Fibroblast of lung (primary cell): Measurements from ENCODE around the gene S100Z. TPM values are rescaled to one million over a fixed set of nuclear protein-coding genes. Genes with fewer than 3 reads are reported as not detected.
A peak's percentile ranks its signal among the peaks of the same experiment; 100 is the strongest.

Experiments
- DNase-seq, 2 donors: peaks; one replicate each; pipeline versions ENCODE4 v3.0.0 to v3.0.0-alpha.2; 2010; ENCODE audit warnings: low read depth in 2 of 2
- H2AFZ ChIP-seq: 2 replicates; pipeline ENCODE4 v1.5.1; 2012; ENCODE audit warnings: low read length, control low read depth, inconsistent platforms
- H3K27ac ChIP-seq: 2 replicates; pipeline ENCODE4 v1.5.1; 2011; ENCODE audit warnings: low read length, control low read depth; ENCODE audit not compliant: insufficient read depth
- H3K27me3 ChIP-seq: 2 replicates; pipeline ENCODE4 v1.5.1; 2011; ENCODE audit warnings: mild to moderate bottlenecking, low read length; ENCODE audit not compliant: control insufficient read depth, insufficient read depth
- H3K36me3 ChIP-seq: 2 replicates; pipeline ENCODE4 v1.5.1; 2011; ENCODE audit warnings: low read length; ENCODE audit not compliant: control insufficient read depth, insufficient read depth
- H3K4me1 ChIP-seq: 2 replicates; pipeline ENCODE4 v1.5.1; 2011; ENCODE audit warnings: low read length; ENCODE audit not compliant: control insufficient read depth, insufficient read depth; ENCODE audit errors: extremely low read depth
- H3K4me2 ChIP-seq: 2 replicates; pipeline ENCODE4 v1.5.1; 2011; ENCODE audit warnings: low read length, control low read depth; ENCODE audit not compliant: insufficient read depth; ENCODE audit errors: extremely low read depth
- H3K4me3 ChIP-seq, 4 experiments: fragments of 200-600 bp in 1 of 4; sonication (generic) in 1 of 4; replicated peaks in 1 of 4; 2 replicates each; pipeline ENCODE4 v1.5.1; 2011 to 2016; ENCODE audit warnings: low read length in 4 of 4, low read depth in 3 of 4, mild to moderate bottlenecking in 3 of 4, control low read depth in 2 of 4, inconsistent platforms in 1 of 4, mixed read lengths in 1 of 4; ENCODE audit not compliant: insufficient read depth in 1 of 4; ENCODE audit errors: control extremely low read depth in 1 of 4
- H3K79me2 ChIP-seq: 2 replicates; pipeline ENCODE4 v1.5.1; 2012; ENCODE audit warnings: mild to moderate bottlenecking, low read length, inconsistent platforms; ENCODE audit not compliant: control insufficient read depth, insufficient read depth
- H3K9ac ChIP-seq: 2 replicates; pipeline ENCODE4 v1.5.1; 2011; ENCODE audit warnings: mild to moderate bottlenecking, low read length, control low read depth; ENCODE audit not compliant: insufficient read depth
- H3K9me3 ChIP-seq: 2 replicates; pipeline ENCODE4 v1.5.1; 2012; ENCODE audit warnings: low read depth, low read length; ENCODE audit not compliant: control insufficient read depth, insufficient read depth
- H4K20me1 ChIP-seq: 2 replicates; pipeline ENCODE4 v1.5.1; 2011; ENCODE audit warnings: low read length; ENCODE audit not compliant: control insufficient read depth, insufficient read depth; ENCODE audit errors: extremely low read depth
- EZH2 ChIP-seq: IDR thresholded peaks from 2 replicates; pipeline ENCODE4 v1.5.1; 2012; ENCODE audit warnings: low read length, control low read depth, mild to moderate bottlenecking; ENCODE audit errors: missing control alignments
- polyA minus RNA-seq: library from RNA; depleted of rRNA, polyadenylated mRNA; stranded (reverse); fragments of >200 nt; gene quantifications from 2 replicates; pipeline ENCODE4 v1.2.3, GENCODE V29; 2011; ENCODE audit warnings: low replicate concordance
- polyA plus RNA-seq, 2 donors: library from polyadenylated mRNA; depleted of rRNA in 1 of 2; stranded (reverse) in 1 of 2; unstranded in 1 of 2; fragments of >200 nt; gene quantifications; 2 replicates each; pipeline ENCODE4 v1.2.1, GENCODE V29; 2011 to 2012; ENCODE audit warnings: missing spikeins in 1 of 2
- total RNA-seq: library from RNA; depleted of rRNA; stranded (reverse); fragments of >200 nt; gene quantifications from 2 replicates; pipeline ENCODE4 v1.2.1, GENCODE V29; 2014
- TF ChIP-seq, protein P1 (sequence below), 2 donors: IDR thresholded peaks in 1 of 2; conservative IDR thresholded peaks in 1 of 2; 1 replicate in 1 of 2; 2 replicates in 1 of 2; pipeline ENCODE4 v1.5.1; 2011 to 2012; ENCODE audit warnings: low read length in 2 of 2, control low read depth in 1 of 2, inconsistent platforms in 1 of 2, low read depth in 1 of 2, mild to moderate bottlenecking in 1 of 2

The S100Z gene
- total RNA-seq (not detected in 2 replicates), polyA plus RNA-seq (not detected in 2 replicates), polyA minus RNA-seq (not detected in 2 replicates)
- not detected in 2 replicates for polyA plus RNA-seq (2012)

DNA sequence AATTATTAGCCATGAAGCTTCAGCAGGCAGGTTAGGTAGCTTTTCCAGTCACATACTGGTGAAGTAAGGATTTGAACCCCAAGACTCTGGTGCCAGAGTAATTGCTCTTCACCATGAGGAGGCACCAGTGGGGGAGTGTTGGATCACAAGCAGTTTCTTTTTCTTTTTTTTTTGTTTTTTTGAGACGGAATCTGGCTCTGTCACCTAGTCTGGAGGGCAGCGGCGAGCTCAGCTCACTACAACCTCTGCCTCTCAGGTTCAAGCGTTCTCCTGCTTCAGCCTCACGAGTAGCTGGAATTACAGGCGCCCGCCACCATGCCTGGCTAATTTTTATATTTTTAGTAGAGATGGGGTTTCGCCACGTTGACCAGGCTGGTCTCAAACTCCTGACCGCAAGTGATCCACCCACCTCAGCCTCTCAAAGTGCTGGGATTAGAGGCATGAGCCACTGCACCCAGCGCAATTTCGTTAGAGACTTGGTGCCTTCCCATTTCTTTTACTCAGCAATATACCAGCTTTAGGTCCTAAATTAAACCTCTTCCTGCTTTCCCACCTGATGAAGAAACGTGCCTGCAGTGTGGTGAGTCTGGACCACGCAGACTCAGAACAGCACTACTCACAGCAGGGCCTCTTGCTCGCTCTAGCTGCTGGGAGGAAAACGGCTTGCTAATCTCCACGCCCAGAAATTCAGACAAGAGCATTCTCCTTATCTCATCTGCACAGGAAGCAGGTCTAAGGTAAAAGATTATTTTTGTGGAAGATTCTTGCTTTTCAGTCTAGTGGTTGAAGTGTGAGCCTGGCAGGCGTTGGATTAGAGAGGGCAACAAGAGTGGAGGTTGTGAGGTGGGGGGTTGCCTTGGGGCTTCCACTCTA, at the start of gene S100Z:
Gene S100Z (plus strand): TSS at position 596 of the 873 bp plus-strand sequence. CDS start 25,346 bp downstream, outside the sequence.
- Histone ChIP-seq H3K4me3 (no peak within 1 kb of the TSS), H3K4me1 (no peaks in the 10 kb centered on the region), H3K27ac (no peak within 1 kb of the TSS), H3K9me3 (no peaks in the 10 kb centered on the region), H4K20me1 (no peaks in the 10 kb centered on the region), H2AFZ (no peak within 1 kb of the TSS), H3K79me2 (no peaks in the 10 kb centered on the region), H3K9ac (no peak within 1 kb of the TSS), H3K4me2 (no peak within 1 kb of the TSS), H3K27me3 (no peaks in the 10 kb centered on the region), H3K36me3 (no peaks in the 10 kb centered on the region)
- peak in 1 of 2 donors; percentile 12 for DNase-seq
- TF ChIP-seq, protein P1, sequence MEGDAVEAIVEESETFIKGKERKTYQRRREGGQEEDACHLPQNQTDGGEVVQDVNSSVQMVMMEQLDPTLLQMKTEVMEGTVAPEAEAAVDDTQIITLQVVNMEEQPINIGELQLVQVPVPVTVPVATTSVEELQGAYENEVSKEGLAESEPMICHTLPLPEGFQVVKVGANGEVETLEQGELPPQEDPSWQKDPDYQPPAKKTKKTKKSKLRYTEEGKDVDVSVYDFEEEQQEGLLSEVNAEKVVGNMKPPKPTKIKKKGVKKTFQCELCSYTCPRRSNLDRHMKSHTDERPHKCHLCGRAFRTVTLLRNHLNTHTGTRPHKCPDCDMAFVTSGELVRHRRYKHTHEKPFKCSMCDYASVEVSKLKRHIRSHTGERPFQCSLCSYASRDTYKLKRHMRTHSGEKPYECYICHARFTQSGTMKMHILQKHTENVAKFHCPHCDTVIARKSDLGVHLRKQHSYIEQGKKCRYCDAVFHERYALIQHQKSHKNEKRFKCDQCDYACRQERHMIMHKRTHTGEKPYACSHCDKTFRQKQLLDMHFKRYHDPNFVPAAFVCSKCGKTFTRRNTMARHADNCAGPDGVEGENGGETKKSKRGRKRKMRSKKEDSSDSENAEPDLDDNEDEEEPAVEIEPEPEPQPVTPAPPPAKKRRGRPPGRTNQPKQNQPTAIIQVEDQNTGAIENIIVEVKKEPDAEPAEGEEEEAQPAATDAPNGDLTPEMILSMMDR (conservative IDR thresholded peaks at IDR 0.05 in 1 of 2, IDR thresholded peaks at IDR 0.05 in 1 of 2; ENCODE audit: low read depth in 1 of 2, low read length in 2 of 2): no peak

DNA sequence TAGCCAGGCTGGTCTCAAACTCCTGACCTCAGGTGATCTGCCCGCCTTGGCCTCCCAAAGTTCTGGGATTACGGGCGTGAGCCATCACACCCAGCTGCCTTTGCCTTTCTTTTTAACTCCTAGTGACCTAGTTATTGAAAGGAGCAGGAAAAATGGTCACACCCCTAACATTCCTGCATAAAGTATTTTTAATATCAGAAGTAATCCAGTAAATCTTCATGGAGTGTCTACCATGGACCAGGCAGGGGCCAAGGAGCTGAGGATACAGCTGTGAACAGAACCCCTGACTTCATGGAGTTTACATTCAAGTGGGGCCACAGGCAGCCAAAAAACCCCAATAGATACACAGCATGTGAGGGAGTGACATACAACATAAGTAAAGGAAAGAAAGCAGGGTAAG, 49.2 kb upstream of the S100Z start:
- H3K27ac ChIP-seq: no peak overlapping the region
- no peak overlapping the region for H2AFZ ChIP-seq
- H3K4me2 ChIP-seq: no peak overlapping the region
- no peaks in the 10 kb centered on the region for H3K79me2 ChIP-seq
- H3K9ac ChIP-seq: no peak overlapping the region
- no peaks in the 10 kb centered on the region for H3K36me3 ChIP-seq
- H3K4me3 ChIP-seq: no peak overlapping the region
- no peaks in the 10 kb centered on the region for H3K9me3 ChIP-seq
- no peak for TF ChIP-seq EZH2
- TF ChIP-seq, protein P1 (conservative IDR thresholded peaks at IDR 0.05 in 1 of 2, IDR thresholded peaks at IDR 0.05 in 1 of 2; ENCODE audit: low read depth in 1 of 2, low read length in 2 of 2): no peak
- H4K20me1 ChIP-seq: no peaks in the 10 kb centered on the region
- no peak for DNase-seq
- H3K27me3 ChIP-seq: no peaks in the 10 kb centered on the region
- H3K4me1 ChIP-seq: peaks cover 6% of the 10 kb centered on the region

DNA sequence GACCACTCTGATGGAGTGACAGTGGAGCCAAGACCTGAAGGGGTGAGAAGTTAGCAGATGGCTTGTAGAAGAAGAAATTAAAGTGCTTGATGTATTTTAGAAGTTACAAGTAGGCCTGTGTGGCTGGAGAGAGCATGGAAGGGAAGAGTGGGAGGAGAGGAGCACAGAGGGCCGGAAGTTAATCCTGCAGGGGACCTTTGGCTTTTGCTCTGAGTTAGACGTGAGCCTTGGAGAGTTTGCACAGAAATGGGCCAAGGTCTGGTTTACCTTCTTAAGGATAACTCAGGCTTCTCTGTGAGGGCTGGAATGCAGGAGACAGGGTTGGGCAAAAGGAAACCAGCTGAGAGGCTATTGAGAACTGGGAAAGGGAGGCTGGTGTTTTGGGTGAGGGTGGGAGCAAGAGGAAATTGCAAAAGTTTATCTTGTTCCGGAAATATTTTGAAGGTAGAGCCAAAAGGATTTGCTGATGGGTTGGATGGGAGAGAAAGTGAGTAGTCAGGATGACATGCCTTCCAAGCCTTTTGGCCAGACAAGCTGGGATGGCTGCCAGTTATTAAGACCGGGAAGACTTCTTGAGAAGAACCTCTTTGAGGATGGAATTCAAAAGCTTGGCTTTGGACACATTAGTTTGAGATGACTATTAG, 48.5 kb upstream of the S100Z start:
- H3K9me3 ChIP-seq: no peaks in the 10 kb centered on the region
- TF ChIP-seq, protein P1 (conservative IDR thresholded peaks at IDR 0.05 in 1 of 2, IDR thresholded peaks at IDR 0.05 in 1 of 2; ENCODE audit: low read depth in 1 of 2, low read length in 2 of 2): no peak
- TF ChIP-seq EZH2: no peak
- no peaks in the 10 kb centered on the region for H3K79me2 ChIP-seq
- no peak overlapping the region for H3K4me3 ChIP-seq
- H4K20me1 ChIP-seq: no peaks in the 10 kb centered on the region
- no peak overlapping the region for H2AFZ ChIP-seq
- no peak overlapping the region for H3K4me2 ChIP-seq
- H3K27ac ChIP-seq: no peak overlapping the region
- peaks cover 6% of the 10 kb centered on the region for H3K4me1 ChIP-seq
- H3K27me3 ChIP-seq: no peaks in the 10 kb centered on the region
- no peaks in the 10 kb centered on the region for H3K36me3 ChIP-seq
- peak; percentile 81 to 95 for DNase-seq
- H3K9ac ChIP-seq: no peak overlapping the region
